HG02943 (cell line): ENCODE measurements around the gene UTY.

Experiments
- ATAC-seq: cut with Tn5 transposase; IDR thresholded peaks from one replicate; pipeline ENCODE4 v1.9.1; 2021; ENCODE audit warnings: mild to moderate bottlenecking, low read depth, moderate library complexity; ENCODE audit not compliant: unreplicated experiment

UTY gene

DNA sequence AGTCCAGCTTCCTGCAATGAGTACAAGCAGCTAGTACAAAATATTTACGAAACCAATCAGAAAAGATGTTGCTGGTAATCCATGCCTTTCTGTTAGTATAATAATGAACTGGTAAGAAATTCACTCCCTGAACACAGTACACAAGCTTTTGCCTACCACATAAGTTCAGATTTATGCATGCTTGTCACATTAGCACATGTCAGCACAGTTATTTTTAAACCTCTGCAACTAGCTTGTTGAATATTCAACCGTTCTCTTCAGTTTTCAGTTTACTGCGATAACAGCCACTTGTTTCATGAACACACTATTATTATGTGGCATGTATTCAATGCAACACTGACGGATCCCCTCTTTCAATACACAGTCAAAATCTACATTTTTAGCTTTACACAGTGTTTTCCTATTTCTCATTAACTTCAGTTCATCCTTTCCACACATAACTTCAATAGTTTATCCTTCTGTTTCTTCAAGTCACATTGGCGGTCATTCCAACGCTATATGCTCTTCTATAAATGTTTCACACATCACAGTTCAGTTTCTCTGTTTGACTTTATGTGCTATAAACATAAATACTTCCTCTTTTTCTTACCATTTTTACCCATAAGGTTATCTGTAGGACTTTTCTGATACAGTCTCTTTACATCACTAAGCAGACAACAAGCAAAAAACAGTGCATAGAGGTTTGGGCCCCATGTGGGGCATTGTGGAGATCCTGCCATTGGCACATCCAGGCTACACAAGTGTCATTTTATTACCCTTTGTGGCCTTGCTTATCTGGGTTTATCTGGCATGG lies 62.8 kb downstream of the UTY start:
- ATAC-seq, result no peak

DNA sequence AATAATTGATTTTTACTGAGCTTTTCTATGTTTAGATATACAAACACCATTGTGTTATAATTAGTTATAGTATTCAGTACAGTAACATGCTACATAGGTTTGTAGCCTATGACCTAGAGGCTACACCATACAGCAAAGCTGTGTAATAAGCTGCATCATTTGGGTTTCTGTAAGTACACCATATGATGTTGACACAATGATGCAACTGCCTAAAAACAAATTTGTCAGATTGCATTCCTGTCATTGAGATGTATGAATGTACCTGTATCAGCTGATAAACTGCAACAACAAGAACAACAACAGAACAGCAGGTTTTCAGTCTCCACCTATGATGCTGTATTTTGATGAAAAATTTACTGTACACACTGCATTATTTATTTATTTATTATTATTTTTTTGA lies 64.3 kb downstream of the UTY start:
- no peak for ATAC-seq

GRCh38 chrY:13398876-13399275 lies 81.0 kb downstream of the UTY start:
- no peak for ATAC-seq

- no peak for ATAC-seq
Measured at GRCh38 chrY:13381110-13381683, 98.6 kb downstream of the UTY start.

DNA sequence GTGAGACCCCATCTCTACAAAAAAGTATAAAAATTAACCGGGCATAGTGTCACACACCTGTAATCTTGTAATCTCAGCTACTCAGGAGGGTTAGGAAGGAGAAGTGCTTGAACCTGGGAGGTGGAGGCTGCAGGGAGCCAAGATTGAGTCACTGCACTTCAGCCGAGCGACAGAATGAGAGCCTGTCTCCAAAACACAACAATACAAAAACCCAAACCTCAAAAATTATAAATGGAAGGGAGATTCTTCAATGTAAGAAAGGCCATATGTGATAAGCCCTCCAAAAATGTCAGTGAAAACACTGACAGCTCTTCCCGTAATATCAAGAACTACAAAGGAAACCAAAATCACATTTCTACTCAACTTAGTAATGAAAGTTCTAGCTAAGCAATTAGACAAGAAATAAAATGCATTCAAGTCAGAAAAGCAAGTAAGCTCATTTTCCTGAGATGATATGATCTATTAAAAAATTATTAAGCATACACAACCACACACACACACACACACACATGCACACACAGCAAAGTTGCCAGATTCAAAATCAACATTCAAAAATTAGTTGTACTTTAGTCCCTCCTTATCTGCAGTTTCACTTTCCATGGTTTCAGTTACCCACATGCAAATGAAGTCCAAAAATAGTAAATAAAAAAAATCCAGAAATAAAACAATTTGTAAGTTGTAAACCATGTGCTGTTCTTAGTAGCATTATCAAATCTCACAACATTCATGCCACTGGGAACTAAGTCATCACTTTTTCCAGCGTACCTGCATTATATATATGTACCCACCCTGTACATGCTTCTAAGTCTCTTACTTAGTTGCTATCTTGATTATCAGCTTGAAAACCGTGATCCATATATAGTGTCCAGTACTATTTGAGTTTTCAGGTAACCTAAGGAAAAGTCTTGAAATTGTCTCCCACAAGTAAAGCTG lies 108.7 kb downstream of the UTY start:
- no peak for ATAC-seq

DNA sequence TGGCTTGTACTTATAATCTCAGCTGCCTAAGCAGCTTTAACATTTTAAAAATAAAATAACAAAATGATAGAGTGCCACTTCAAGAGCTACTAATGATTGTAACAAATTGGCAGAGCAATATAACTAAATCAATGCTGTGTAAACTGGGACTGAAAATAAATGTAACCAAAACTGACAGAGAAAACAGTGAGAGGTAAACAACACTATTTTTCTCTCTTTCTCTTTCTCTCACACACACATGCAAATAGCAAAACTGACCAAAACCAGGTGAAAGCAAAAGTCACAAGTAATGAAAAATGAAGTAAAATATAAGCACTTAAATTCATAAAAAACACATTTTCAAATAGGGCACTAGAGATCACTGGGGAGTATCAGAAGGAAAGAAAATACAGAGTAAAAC lies 109.6 kb downstream of the UTY start:
- no peak for ATAC-seq

DNA sequence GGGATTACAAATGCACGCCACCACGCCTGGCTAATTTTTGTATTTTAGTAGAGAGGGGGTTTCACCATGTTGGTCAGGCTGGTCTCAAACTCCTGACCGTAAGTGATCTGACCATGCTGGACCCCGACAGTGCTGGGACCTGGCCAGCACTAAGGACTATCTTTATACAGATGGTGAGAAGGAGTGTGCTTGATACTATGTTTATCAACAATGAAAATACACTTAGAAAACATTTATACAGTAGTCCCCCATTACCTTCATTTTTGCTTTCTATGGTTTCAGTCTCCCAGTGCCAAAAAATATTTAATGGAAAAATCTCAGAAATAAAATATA lies 111.4 kb downstream of the UTY start:
- no peak for ATAC-seq

DNA sequence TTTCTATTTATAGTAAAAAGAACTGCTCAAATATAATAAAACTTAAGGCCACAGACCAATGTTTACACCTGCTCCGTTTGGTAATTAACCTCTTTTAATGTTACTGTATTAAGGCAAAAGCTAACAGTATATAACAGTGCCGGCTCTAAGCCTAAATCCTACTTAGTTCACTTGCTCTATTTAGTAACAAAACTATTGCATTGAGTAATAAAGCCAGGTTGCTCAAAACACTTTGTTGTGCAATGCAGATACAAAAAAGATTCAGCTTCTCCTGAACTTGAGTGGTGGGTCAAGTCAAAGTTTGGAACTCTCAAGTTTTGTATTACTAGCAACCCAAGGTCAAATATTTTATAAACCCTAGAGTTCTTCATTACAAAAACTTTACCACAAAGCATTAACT lies 116.2 kb downstream of the UTY start:
- no peak for ATAC-seq

DNA sequence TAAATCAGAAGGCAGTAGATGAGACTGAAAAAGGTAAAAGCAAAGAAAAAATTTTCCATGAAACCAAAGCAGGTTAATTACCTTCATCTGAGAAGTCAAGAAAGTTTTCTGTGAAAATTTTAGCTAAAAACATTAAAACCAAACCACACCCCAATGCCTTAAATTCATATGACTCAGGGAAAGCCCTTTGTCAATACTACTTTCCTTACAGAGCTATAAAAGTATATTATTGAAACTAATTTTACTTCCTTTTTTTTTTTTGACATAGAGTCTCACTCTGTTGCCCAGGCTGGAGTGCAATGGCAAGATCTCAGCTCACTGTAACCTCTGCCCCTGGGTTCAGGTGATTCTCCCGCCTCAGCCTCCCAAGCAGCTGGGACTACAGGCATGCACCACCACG lies 117.2 kb downstream of the UTY start:
- no peak for ATAC-seq

DNA sequence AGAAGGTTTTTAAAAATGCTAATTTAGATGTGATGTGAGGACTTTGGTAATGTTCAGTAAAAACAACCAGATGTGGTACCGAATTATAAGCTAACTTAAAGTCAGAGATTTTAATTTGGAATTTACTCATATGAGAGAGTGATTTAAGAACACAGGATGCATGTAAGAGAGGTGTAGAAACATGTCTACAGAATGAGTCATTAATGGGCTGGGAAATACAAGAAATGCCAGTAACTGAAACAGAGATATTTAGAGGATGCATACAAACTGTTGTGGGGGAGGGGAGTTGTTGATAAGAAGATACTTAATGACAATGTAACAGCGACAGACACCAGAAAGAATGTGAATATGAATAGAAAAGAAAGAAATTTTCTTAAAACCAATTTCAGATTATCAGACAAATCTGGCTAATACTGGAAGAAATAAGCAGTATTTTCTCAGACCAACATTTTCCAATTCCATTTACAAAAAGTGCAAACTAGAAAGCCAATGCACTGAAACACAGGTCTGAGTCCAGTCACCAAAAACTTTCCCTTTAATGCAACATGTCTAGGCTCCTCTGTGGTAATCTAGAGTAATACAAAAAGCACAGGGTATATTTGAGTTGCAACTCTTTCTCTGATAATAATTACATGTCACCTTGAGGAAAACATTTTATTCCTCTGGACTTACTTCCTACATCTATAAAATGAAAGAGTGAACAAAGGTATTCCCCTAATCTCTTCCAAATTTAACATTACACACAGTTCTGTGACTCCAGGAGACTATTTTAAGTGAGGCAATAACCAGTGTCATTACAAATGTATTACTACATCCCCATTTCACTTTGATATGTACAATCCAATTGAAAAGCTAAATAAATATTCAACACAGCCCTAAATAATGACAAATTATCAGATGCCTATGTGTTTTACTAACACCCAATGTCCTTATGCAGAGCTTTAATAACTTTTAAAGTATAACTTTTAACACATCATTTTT lies 117.9 kb downstream of the UTY start:
- no peak for ATAC-seq

GRCh38 chrY:13351443-13351842 lies 128.4 kb downstream of the UTY start:
- ATAC-seq, result no peak

- ATAC-seq, result no peak
Measured at GRCh38 chrY:13347106-13347505, 132.7 kb downstream of the UTY start.

GRCh38 chrY:13345549-13345948 lies 134.3 kb downstream of the UTY start:
- no peak for ATAC-seq

- ATAC-seq, result no peak
Measured at GRCh38 chrY:13343307-13343946, 136.4 kb downstream of the UTY start.

DNA sequence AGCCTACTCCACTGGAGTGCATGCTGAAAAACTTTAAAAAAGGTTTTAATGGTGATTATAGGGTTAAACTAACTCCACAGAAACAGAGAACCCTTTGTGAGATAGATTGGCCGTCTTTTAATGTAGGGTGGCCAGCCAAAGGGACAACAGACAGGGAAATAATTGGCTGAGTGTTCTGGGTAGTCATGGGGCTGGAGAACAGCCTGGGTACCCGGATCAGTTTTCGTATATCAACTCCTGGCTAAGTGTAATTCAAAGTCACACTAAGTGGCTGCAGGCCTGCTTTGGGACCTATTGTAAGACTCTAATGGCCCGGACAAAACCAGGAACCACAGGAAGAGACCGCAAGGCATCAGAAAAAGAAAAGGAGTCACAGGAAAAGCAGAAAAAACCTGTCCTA lies 139.9 kb downstream of the UTY start:
- ATAC-seq, result no peak

DNA sequence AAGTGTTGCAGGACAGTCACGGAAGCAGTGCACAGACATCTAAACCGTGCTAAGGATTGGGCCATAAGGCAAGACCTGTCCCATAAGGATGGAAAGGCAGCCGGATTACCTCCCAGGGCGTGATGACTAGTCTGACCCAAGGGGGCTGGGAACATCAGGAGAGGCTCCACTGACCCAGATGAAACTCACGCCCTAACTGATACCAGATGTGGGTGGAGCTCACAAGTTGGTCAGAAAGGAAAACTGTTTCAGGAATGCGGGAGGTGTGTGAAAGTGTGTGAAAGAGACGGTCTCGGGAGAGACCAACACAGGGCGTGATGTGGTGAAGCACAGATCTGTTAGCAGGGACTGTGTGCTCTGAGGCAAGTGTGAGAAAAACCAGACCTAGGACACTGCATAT lies 140.5 kb downstream of the UTY start:
- no peak for ATAC-seq

DNA sequence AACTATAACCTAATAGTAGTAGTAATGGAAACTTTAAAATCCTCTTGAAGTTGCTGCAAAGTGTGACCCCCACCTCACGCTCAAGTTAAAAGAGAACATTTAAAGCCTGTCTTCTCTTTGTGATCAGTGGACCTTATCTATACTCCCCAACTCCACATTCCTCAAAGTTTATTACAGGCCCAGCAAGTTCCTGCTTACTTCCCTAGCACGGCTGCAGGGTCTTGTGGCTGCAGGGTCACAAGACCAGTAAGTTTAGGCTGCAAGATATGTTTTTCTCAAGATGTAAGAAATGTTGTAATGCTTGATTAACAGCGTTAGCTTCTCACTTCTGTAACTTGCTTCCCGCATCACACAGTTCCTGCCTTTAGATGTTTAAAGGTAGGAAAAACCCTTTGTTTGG lies 141.1 kb downstream of the UTY start:
- no peak for ATAC-seq

DNA sequence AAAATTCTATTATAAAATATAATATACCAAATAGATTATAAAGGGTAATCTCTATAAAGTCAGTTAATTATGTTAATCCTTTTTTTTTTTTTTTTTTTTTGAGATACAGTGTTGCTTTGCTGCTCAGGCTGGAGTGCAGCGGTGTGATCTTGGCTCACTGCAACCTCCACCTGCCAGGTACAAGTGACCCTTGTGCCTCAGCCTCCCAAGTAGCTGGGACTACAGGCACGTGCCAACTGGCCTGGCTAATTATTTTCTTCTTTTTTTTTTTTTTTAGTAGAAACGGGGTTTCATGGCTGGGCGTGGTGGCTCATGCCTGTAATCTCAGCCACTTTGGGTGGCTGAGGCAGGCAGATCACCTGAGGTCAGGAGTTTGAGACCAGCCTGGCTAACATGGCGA lies 141.9 kb downstream of the UTY start:
- ATAC-seq, result no peak

- ATAC-seq, result no peak
Measured at GRCh38 chrY:13333791-13334190, 146.0 kb downstream of the UTY start.

DNA sequence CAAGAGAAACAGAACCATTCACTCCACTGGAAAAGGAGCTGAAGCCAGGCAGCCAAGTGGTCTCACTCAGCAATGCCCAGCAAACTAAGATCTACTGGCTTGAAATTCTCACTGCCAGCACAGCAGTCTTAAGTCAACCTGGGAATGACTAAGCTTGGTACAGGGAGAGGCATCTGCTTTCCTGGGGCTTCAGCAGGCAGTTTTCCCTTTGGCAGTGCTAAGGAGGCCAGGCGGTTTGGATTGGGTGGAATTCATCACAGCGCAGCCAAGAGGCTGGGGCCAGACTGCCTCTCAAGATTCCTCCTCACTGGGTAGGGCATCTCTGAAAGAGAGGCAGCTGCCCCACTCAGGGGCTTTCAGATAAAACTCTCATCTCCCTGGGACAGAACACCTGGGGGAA lies 149.2 kb downstream of the UTY start:
- ATAC-seq, result no peak
